Stimulated activated naive CD8-positive, alpha-beta T cell treated with anti-CD3 and anti-CD28 coated beads, Interleukin-15, amount 100 ng/mL, for 72 hours (primary cell): ENCODE results near the gene ZNF248.

Source experiments
- ATAC-seq: fragments of 150-1000 bp; cut with Tn5 transposase; 2 replicates; pipeline ENCODE4 v1.10.0; 2021; ENCODE audit warnings: mild to moderate bottlenecking, moderate library complexity
- DNase-seq, 2 donors: peaks; one replicate each; pipeline ENCODE4 v3.0.0; 2021 to 2022
- H3K27ac Mint-ChIP-seq, 2 donors: one replicate each; pipeline ENCODE4 v1.8.0; 2022; ENCODE audit warnings: mild to moderate bottlenecking in 2 of 2, mixed read lengths in 2 of 2, moderate library complexity in 2 of 2
- H3K27me3 Mint-ChIP-seq: one replicate; pipeline ENCODE4 v1.8.0; 2022; ENCODE audit warnings: mixed read lengths
- H3K4me1 Mint-ChIP-seq: one replicate; pipeline ENCODE4 v1.8.0; 2022; ENCODE audit warnings: mild to moderate bottlenecking, mixed read lengths
- H3K4me3 Mint-ChIP-seq, 2 donors: one replicate each; pipeline ENCODE4 v1.8.0; 2022; ENCODE audit warnings: mild to moderate bottlenecking in 2 of 2, mixed read lengths in 2 of 2, moderate library complexity in 1 of 2
- H3K9me3 Mint-ChIP-seq, 2 donors: one replicate each; pipeline ENCODE4 v1.8.0; 2022; ENCODE audit warnings: mixed read lengths in 2 of 2

Gene ZNF248

GRCh38 chr10:37855636-37856035, 1.8 kb downstream of the ZNF248 start:
- Mint-ChIP-seq H3K27me3 (no peaks in the 10 kb centered on the region), H3K9me3 (no peaks in the 10 kb centered on the region), H3K4me3 (peak overlapping the region in 1 of 2 donors; percentile 18), H3K27ac (no peak overlapping the region), H3K4me1 (peaks cover 36% of the 10 kb centered on the region)
- no peak for ATAC-seq
- no peak for DNase-seq

DNA sequence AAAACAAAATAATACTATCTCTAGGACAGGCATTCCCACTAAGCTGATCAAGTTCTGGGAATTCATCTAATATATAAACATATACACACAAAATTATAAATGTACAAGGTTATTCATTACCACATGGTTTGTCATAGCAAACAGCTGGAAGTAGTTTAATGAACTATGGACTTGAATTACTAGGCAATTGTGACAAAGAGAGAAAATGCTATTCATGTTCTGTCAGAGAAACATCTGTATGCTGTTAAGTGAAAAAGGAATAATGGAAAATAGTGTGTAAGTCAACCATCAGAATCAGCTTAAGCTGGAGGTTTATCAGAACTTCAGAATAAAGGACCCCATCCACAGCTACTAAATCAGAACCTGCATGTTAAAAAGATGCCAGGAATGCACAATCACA, 2.8 kb downstream of the ZNF248 start:
- Mint-ChIP-seq H3K9me3 (no peaks in the 10 kb centered on the region), H3K4me1 (peaks cover 36% of the 10 kb centered on the region), H3K27ac (no peak overlapping the region), H3K27me3 (no peaks in the 10 kb centered on the region), H3K4me3 (no peak overlapping the region)
- no peak for DNase-seq
- ATAC-seq = no peak

DNA sequence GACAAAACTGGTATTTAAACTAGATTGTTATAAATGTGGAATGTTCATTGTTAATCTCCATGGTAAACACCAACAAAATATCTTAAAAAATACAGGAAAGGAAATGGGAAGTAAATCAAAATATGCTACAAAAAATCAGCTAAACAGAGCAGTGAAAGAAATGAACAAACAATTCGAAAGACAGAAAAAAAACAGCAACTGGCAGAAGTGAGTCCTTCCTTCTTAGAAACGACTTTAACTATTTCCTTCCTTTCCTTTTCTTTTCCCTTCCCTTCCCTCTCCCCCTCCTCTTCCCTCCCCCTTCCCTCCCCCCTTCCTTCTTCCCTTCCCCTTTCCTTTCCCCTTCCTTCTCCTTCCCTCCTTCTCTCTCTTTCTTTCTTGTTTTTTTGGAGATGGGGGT, 12.8 kb downstream of the ZNF248 start:
- ATAC-seq (no peak), DNase-seq (no peak)
- H3K4me1 Mint-ChIP-seq = no peaks in the 10 kb centered on the region
- H3K27ac Mint-ChIP-seq = no peak overlapping the region
- no peak overlapping the region for H3K4me3 Mint-ChIP-seq
- H3K27me3 Mint-ChIP-seq = no peaks in the 10 kb centered on the region
- H3K9me3 Mint-ChIP-seq = peaks cover 30 to 38% of the 10 kb centered on the region in 2 donors

DNA sequence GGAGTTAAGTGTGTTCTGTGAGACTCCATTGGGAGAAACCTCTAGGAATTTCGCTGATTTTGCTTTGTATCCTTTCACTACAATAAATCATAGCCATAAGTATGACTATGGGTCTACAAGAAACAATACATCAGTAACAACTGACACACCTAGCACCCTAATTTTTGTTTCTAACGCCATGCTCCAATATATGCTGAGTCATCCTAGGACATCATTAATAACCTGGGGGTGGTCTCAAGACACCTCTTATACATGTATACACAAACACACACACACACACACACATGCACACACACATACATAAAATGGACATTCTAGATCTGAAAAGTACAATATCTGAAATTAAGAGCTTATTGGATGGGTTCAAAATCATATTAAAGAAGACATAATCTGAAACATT, 18.2 kb downstream of the ZNF248 start:
- peaks cover 47 to 51% of the 10 kb centered on the region in 2 donors for H3K9me3 Mint-ChIP-seq
- no peak for ATAC-seq
- no peaks in the 10 kb centered on the region for H3K4me1 Mint-ChIP-seq
- DNase-seq = no peak
- no peak overlapping the region for H3K4me3 Mint-ChIP-seq
- no peaks in the 10 kb centered on the region for H3K27me3 Mint-ChIP-seq
- H3K27ac Mint-ChIP-seq = no peak overlapping the region

- DNase-seq (no peak), ATAC-seq (no peak)
- H3K4me1 Mint-ChIP-seq = no peaks in the 10 kb centered on the region
- H3K4me3 Mint-ChIP-seq = no peak overlapping the region
- H3K27me3 Mint-ChIP-seq = no peaks in the 10 kb centered on the region
- no peak overlapping the region for H3K27ac Mint-ChIP-seq
- H3K9me3 Mint-ChIP-seq = peaks cover 69 to 84% of the 10 kb centered on the region in 2 donors
These were observed 25.7 kb downstream of the ZNF248 start for GRCh38 chr10:37831495-37832333.

DNA sequence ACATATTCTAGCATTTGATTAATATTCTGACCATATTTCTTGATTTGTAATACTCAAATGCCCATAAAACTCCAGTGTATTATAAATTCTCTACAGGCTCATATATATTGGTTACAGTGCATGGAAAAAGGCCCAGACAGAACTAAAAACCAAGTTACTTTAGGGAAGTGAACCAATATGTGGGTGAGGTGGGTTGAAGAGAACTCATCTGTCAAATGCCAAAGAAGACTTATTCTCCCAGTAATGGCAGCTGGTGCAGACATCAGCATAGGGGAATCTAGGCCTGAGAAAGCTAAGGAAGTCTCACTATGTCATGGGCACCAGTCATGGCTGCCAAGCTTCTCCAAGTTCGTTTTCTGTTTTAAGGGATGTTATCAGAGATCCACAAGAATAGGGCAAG, 30.6 kb downstream of the ZNF248 start:
- H3K27ac Mint-ChIP-seq = no peak overlapping the region
- no peaks in the 10 kb centered on the region for H3K4me1 Mint-ChIP-seq
- DNase-seq = no peak
- no peak for ATAC-seq
- H3K27me3 Mint-ChIP-seq = no peaks in the 10 kb centered on the region
- peaks cover 38 to 40% of the 10 kb centered on the region in 2 donors for H3K9me3 Mint-ChIP-seq
- H3K4me3 Mint-ChIP-seq = no peak overlapping the region

DNA sequence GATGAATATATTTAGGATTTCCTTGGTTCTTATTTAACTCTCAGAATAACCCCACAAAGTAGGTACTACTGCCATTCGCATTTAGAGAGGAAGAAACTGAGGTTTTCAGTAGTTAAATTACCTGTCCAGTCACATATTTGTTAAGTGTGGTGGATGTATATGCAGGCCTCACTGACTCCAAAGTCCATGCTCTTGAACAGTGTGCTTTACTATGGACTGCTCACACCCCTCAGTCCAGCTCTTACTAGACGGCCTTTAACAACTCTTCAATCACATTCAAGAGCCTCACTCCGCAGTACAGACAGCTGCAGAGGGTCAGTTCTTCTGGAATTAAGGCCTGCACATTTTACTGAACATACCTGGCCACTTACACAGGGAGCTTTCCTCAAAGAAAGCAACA, 36.2 kb downstream of the ZNF248 start:
- no peaks in the 10 kb centered on the region for H3K4me1 Mint-ChIP-seq
- H3K27me3 Mint-ChIP-seq = no peaks in the 10 kb centered on the region
- peaks cover 38 to 40% of the 10 kb centered on the region in 2 donors for H3K9me3 Mint-ChIP-seq
- DNase-seq (no peak), ATAC-seq (no peak)
- no peak overlapping the region for H3K27ac Mint-ChIP-seq
- no peak overlapping the region for H3K4me3 Mint-ChIP-seq

DNA sequence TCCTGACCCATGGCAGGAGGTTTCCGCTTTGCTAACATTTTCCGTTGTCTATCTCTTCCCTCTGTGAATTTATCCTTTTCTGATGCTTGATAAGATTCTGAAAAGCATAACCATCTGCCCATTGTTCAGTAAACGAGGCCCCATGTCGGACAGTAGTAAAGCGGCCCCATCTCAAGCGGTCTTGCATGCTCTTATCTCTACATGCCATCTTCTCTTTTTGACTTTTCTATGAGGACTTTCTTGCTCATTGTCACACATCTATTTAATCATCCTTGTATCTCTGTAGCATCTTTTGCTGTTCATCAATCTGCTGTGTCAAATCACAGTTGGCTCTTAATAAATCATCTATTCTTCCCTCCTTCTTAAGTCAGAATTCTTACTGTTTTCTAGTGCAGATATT, 37.6 kb downstream of the ZNF248 start:
- no peak for DNase-seq
- no peak for ATAC-seq
- H3K27me3 Mint-ChIP-seq = no peaks in the 10 kb centered on the region
- H3K9me3 Mint-ChIP-seq = peaks cover 49 to 53% of the 10 kb centered on the region in 2 donors
- no peaks in the 10 kb centered on the region for H3K4me1 Mint-ChIP-seq
- H3K4me3 Mint-ChIP-seq = no peak overlapping the region
- H3K27ac Mint-ChIP-seq = no peak overlapping the region

GRCh38 chr10:37816290-37816689, 41.1 kb downstream of the ZNF248 start:
- DNase-seq (no peak), ATAC-seq (no peak)
- Mint-ChIP-seq H3K9me3 (peaks cover 66 to 74% of the 10 kb centered on the region in 2 donors), H3K27me3 (no peaks in the 10 kb centered on the region), H3K4me1 (no peaks in the 10 kb centered on the region), H3K4me3 (no peak overlapping the region), H3K27ac (no peak overlapping the region)

DNA sequence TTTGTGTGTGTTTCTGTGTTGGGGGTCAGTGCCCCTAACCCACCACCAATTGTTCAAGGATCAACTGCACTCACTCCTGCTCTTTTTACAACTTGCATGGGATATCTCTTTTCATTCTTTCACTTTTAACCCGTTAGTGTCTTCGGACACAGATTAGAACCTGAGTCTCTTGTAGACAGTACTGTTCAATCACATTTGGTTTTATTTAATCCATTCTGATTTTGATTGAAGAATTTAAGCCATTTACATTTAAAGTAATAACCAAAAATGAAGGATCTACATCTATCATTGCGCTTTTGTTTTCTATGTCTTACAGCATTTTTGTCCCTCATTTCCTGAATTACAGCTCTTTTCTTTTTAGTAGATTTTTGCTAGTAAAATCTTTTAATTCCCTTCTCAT, 43.6 kb downstream of the ZNF248 start:
- peaks cover 53 to 62% of the 10 kb centered on the region in 2 donors for H3K9me3 Mint-ChIP-seq
- no peak overlapping the region for H3K4me3 Mint-ChIP-seq

GRCh38 chr10:37812290-37812689, 45.1 kb downstream of the ZNF248 start:
- ATAC-seq (no peak), DNase-seq (no peak)
- no peak overlapping the region for H3K27ac Mint-ChIP-seq
- H3K9me3 Mint-ChIP-seq = peaks cover 53 to 62% of the 10 kb centered on the region in 2 donors
- no peak overlapping the region for H3K4me3 Mint-ChIP-seq
- H3K27me3 Mint-ChIP-seq = no peaks in the 10 kb centered on the region
- H3K4me1 Mint-ChIP-seq = no peaks in the 10 kb centered on the region

More for the DNA sequence above, 43.6 kb downstream of the ZNF248 start:
- Mint-ChIP-seq H3K4me1 (no peaks in the 10 kb centered on the region), H3K27ac (no peak overlapping the region), H3K27me3 (no peaks in the 10 kb centered on the region)
- DNase-seq (no peak), ATAC-seq (no peak)

DNA sequence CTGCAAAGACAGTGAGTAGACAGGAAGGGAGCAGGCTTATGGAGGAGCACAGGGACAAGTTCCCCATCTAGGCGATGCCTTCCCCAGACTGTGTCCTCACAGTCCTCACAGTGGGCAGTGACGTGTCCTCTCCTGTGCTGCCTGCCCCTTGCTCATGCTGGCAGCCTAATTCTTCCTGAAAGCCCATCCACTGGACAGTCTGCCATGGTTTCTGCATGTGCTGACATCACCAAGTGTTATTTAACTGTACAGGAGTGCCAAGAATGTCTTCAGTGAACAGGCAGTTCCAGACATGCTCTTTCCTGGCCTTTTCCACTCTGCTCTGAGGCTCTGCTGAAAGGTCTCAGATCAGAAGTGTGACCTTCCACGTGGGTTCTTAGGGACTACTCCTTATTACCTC, 54.1 kb downstream of the ZNF248 start:
- H3K9me3 Mint-ChIP-seq = peaks cover 0 to 13% of the 10 kb centered on the region in 2 donors
- H3K27me3 Mint-ChIP-seq = no peaks in the 10 kb centered on the region
- ATAC-seq = no peak
- no peak for DNase-seq
- no peak overlapping the region for H3K27ac Mint-ChIP-seq
- H3K4me3 Mint-ChIP-seq = no peak overlapping the region
- H3K4me1 Mint-ChIP-seq = no peaks in the 10 kb centered on the region

DNA sequence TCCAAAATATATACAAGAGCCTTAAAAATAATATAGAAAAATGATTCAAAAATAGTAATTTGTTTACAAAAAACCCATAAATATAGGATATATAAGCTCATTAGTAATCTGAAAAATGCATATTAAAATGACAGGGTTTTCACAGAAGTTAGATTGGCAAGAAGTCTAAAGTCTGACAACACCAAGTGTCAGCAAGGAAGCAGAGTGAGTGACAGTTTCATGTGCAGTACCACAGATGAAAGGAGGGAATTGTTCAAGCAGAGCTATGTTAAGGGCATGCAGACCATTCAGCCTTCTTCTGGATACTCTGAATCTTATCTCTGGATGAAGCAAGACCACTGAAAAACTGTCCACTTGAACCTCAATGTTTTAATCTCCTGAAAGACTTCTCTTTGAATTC, 55.9 kb downstream of the ZNF248 start:
- Mint-ChIP-seq H3K4me1 (no peaks in the 10 kb centered on the region), H3K9me3 (peaks cover 0 to 7% of the 10 kb centered on the region in 2 donors), H3K27ac (no peak overlapping the region), H3K4me3 (no peak overlapping the region), H3K27me3 (no peaks in the 10 kb centered on the region)
- no peak for DNase-seq
- ATAC-seq = no peak

DNA sequence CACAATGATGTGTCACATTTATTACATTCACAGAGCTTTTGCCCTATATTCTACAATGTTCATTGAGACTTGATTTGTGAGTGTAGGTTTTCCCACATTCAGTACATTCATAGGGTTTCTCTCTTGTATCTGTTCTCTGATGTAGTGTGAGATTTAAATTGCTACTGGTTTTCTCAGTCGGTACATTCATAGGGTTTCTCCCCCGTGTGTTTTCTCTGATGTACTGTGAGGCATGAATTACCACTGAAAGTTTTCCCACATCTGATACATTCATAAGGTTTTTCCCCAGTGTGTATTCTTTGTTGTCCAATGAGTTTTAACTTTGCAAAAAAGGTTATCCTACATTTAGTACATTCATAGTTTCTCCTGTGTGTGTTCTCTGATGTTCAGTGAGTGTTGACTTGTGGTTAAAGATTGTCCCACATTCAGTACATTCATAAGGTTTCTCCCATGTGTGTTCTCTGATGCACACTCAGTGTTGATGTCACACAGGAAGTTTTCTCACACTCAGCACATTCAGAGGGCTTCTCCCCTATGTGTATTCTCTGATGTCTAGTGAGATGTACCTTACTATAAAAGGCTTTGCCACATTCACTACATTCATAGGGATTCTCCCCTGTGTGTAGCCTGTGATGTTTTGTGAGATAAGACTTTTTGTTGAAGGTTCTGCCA, 63.0 kb downstream of the ZNF248 start:
- DNase-seq (no peak), ATAC-seq (no peak)
- peaks cover 17 to 32% of the 10 kb centered on the region in 2 donors for H3K9me3 Mint-ChIP-seq
- no peak overlapping the region for H3K4me3 Mint-ChIP-seq
- H3K4me1 Mint-ChIP-seq = no peaks in the 10 kb centered on the region
- H3K27ac Mint-ChIP-seq = no peak overlapping the region
- H3K27me3 Mint-ChIP-seq = no peaks in the 10 kb centered on the region

DNA sequence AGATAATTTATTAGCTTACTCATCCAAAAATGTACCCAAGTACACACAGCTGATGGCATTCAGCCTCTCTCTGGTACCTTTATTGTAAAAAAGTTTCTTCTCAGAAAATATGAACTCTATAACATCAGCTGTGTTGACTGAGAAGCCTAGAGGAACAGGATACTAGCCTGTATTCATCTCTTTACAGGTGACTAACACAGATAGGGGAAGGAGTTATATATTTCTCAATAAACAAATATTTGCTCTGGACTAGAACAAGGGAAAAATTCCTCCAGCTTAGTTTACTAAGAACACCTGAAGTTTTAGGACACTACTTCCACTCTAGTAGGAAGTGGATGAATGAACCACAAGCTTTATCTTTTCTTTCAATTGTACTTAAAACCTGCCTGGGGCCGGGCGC, 67.8 kb downstream of the ZNF248 start:
- no peaks in the 10 kb centered on the region for H3K27me3 Mint-ChIP-seq
- H3K4me3 Mint-ChIP-seq = no peak overlapping the region
- H3K9me3 Mint-ChIP-seq = peaks cover 10 to 32% of the 10 kb centered on the region in 2 donors
- no peak for ATAC-seq
- no peaks in the 10 kb centered on the region for H3K4me1 Mint-ChIP-seq
- DNase-seq = no peak
- no peak overlapping the region for H3K27ac Mint-ChIP-seq

DNA sequence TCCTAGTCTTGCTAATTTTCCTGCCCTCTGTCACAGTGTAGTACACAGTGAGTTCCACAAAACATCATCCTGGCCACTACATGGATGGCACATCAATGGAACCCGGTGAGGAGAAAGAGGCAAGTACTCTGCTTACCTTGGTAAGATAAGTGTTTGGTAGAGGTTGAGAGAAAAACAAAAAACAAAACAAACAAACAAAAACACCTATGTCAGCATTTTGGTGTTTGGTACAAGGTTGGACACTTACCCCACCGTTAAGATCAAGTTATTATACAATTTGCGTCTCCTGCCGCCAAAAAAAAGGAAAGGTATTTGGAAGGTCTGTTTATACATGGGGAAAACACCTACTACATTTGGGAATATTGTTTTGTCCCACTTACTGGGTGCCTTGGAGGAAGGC, 72.7 kb downstream of the ZNF248 start:
- Mint-ChIP-seq H3K27ac (no peak overlapping the region), H3K9me3 (peaks cover 16 to 37% of the 10 kb centered on the region in 2 donors), H3K4me1 (no peaks in the 10 kb centered on the region), H3K4me3 (no peak overlapping the region), H3K27me3 (no peaks in the 10 kb centered on the region)
- no peak for ATAC-seq
- DNase-seq = no peak
